ENCODE results near the gene PCDHGC4. TPM values are rescaled to one million over a fixed set of nuclear protein-coding genes. Genes with fewer than 3 reads are reported as not detected.

PCDHGC4 gene
- total RNA-seq = 5.8 TPM
- long read RNA-seq = 0 reads

- intact Hi-C loops (cut with DNase I) = no loop called here
- DNase-seq (ENCODE audit: low spot score) = no peak
Observed at GRCh38 chr5:141484641-141485311, at the start of gene PCDHGC4. Gene PCDHGC4, plus strand, starts transcription at chr5:141485030. Its CDS starts 144 bp downstream, at chr5:141485174.

GRCh38 chr5:141437221-141437620, 47.6 kb upstream of the PCDHGC4 start:
- intact Hi-C loops (cut with DNase I) = no loop called here

DNA sequence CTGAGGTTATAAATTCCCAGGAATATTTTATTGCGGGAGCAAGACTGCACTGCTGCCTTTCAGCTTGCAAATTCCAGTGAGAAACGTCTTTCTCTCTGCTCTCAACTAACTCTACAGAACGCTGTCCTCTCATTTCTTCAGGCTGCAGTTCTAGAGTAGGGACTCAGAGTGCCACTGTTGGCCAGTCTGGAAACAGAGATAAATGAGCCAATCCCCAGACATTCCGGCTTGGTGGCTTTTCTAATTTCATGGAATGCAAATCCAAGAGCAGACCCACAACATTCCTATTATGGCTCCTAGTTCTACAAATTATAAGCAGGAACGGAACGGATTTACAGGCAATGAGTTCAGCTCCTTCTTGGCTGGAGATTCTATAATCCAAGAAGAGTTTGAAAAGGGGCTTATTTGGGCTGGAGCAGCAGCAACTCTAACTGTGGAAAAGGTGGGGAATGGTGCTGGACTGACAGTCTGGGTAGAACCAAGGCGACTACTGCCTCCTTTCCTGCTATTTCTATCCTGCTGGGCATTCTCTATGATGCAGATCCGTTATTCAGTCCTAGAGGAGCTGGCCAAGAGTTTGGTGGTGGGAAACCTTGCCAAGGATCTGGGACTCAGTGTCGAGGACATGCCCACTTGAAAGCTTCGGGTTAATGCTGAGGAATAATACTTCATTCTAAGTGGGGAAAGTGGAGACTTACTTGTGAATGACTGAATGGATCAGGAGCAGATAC, 45.3 kb upstream of the PCDHGC4 start:
- intact Hi-C loops (cut with DNase I) = loop anchor here (5.0 kb wide), 1 partner anchor 38 kb away; the partner anchor contains the start of gene PCDHGC3
- no peak for DNase-seq (ENCODE audit: low spot score)

More at GRCh38 chr5:141437221-141437620, 47.6 kb upstream of the PCDHGC4 start:
- DNase-seq (ENCODE audit: low spot score) = no peak

- intact Hi-C loops (cut with DNase I) = loop anchor here (5.0 kb wide), 1 partner anchor 37 kb away; the partner anchor contains the start of gene PCDHGC3
- DNase-seq (ENCODE audit: low spot score) = no peak
Observed at GRCh38 chr5:141440341-141440740, 44.5 kb upstream of the PCDHGC4 start.

- intact Hi-C loops (cut with DNase I) = loop anchor here (5.0 kb wide), 1 partner anchor 36 kb away; the partner anchor contains the start of gene PCDHGC3
- DNase-seq (ENCODE audit: low spot score) = no peak
Observed at GRCh38 chr5:141441571-141442170, 43.2 kb upstream of the PCDHGC4 start.

GRCh38 chr5:141465351-141465750, 19.5 kb upstream of the PCDHGC4 start:
- no peak for DNase-seq (ENCODE audit: low spot score)

DNA sequence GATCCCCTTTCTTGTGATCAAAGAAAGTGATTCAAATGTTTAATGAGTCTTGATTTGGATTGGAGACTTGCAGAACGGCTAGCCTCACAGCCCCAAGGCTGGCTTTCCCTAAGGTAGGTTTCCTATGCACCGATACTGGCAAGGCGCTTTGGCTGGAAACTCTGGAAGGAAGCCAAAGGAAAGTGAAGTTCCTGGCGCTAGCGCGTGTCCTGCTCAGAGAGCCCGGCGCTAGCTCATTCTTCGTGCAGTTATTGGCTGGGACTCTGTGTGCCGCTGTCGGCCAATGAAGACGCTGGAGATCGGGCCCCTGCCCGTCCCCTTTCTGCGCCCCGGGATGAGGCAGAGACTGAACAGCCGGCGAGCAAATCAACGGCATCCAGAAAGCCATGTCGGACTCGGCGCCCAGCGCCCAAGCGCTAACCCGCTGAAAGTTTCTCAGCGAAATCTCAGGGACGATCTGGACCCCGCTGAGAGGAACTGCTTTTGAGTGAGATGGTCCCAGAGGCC, 9.2 kb upstream of the PCDHGC4 start, which contains the start of gene PCDHGC3:
TSS of gene PCDHGC3 (plus strand) at position 342 of the 507 bp plus-strand sequence. CDS start at position 493, 151 bp downstream.
- peak; percentile 94 for DNase-seq (ENCODE audit: low spot score)
- intact Hi-C loops (cut with DNase I) = loop anchor here (2.0 to 5.0 kb wide), 3 partner anchors 33 to 81 kb away; no protein-coding TSS in a partner anchor

More at GRCh38 chr5:141465351-141465750, 19.5 kb upstream of the PCDHGC4 start:
- intact Hi-C loops (cut with DNase I) = no loop called here

- intact Hi-C loops (cut with DNase I) = loop anchor here (2.0 to 5.0 kb wide), 3 partner anchors 34 to 80 kb away; no protein-coding TSS in a partner anchor
- DNase-seq (ENCODE audit: low spot score) = no peak
Observed at GRCh38 chr5:141476132-141476911, 8.5 kb upstream of the PCDHGC4 start.

DNA sequence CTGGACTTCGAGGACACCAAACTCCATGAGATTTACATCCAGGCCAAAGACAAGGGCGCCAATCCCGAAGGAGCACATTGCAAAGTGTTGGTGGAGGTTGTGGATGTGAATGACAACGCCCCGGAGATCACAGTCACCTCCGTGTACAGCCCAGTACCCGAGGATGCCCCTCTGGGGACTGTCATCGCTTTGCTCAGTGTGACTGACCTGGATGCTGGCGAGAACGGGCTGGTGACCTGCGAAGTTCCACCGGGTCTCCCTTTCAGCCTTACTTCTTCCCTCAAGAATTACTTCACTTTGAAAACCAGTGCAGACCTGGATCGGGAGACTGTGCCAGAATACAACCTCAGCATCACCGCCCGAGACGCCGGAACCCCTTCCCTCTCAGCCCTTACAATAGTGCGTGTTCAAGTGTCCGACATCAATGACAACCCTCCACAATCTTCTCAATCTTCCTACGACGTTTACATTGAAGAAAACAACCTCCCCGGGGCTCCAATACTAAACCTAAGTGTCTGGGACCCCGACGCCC, 7.7 kb upstream of the PCDHGC4 start:
- intact Hi-C loops (cut with DNase I) = loop anchor here (1.0 to 5.0 kb wide), 4 partner anchors 35 to 80 kb away; no protein-coding TSS in a partner anchor
- DNase-seq (ENCODE audit: low spot score) = no peak

DNA sequence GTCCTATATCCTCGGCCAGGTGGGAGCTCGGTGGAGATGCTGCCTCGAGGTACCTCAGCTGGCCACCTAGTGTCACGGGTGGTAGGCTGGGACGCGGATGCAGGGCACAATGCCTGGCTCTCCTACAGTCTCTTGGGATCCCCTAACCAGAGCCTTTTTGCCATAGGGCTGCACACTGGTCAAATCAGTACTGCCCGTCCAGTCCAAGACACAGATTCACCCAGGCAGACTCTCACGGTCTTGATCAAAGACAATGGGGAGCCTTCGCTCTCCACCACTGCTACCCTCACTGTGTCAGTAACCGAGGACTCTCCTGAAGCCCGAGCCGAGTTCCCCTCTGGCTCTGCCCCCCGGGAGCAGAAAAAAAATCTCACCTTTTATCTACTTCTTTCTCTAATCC, 7.0 kb upstream of the PCDHGC4 start:
- intact Hi-C loops (cut with DNase I) = loop anchor here (1.0 to 5.0 kb wide), 4 partner anchors 35 to 79 kb away; no protein-coding TSS in a partner anchor
- DNase-seq (ENCODE audit: low spot score) = no peak

GRCh38 chr5:141478321-141478945, 6.4 kb upstream of the PCDHGC4 start:
- DNase-seq (ENCODE audit: low spot score) = no peak

GRCh38 chr5:141479776-141480175, 5.1 kb upstream of the PCDHGC4 start:
- no peak for DNase-seq (ENCODE audit: low spot score)
- intact Hi-C loops (cut with DNase I) = loop anchor here (5.0 kb wide), 1 partner anchor 37 kb away; no protein-coding TSS in a partner anchor

More at GRCh38 chr5:141478321-141478945, 6.4 kb upstream of the PCDHGC4 start:
- intact Hi-C loops (cut with DNase I) = loop anchor here (5.0 kb wide), 1 partner anchor 36 kb away; no protein-coding TSS in a partner anchor

DNA sequence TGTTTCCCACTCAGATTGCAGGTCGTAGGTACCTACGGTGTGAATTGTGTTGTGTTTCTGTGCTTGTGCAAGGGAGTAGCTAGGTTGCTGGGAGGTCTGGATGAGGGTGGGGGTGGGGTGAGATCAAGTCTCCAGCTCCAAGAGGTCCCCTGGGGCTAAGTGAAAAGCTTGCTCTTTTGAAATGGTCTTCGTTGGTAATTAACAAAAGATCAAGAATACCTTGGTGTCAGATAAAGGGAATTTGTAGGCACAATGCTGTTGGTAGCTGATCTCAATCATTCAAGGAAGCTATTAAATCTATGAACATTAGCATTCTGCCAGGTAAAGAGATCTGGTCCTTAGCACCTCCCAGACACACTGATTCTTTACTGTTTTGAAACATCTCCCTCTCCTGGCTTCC, 928 bp upstream of the PCDHGC4 start:
- DNase-seq (ENCODE audit: low spot score) = no peak
- intact Hi-C loops (cut with DNase I) = no loop called here

DNA sequence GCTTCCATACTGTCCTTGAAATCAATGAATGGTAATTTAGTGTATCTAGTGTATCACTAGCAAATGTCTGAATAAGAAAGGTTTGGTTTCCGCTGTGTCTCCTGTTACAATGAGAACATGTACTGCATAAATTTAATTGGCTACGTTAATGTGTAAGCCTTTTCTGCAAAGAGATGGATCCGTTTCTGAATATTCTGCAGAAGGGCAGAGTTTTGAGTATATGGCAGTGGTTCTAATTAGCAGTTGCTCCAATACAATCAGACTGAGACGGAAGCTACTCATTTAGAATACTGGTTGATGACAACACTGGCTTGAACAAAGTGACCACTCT, 555 bp upstream of the PCDHGC4 start:
- intact Hi-C loops (cut with DNase I) = no loop called here
- no peak for DNase-seq (ENCODE audit: low spot score)

DNA sequence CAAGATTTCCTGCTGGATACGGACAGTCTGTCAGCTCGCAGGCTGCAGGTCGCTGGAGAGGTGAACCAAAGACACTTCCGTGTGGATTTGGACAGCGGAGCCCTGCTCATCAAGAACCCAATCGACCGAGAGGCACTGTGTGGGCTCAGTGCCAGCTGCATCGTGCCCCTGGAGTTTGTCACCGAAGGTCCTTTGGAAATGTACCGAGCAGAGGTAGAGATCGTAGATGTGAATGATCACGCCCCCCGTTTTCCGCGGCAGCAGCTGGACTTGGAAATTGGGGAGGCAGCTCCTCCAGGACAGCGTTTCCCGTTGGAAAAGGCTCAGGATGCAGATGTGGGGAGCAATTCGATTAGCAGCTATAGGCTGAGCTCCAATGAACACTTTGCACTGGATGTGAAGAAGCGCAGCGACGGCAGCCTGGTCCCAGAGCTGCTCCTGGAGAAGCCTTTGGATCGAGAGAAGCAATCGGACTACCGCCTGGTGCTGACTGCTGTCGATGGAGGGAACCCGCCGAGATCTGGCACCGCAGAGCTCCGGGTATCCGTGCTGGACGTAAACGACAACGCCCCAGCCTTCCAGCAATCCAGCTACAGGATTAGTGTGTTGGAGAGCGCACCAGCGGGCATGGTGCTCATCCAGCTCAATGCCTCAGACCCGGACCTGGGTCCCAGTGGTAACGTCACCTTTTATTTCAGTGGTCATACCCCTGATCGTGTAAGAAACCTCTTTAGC, 658 bp downstream of the PCDHGC4 start:
- no peak for DNase-seq (ENCODE audit: low spot score)
- intact Hi-C loops (cut with DNase I) = no loop called here

GRCh38 chr5:141486091-141486490, 1.3 kb downstream of the PCDHGC4 start:
- no peak for DNase-seq (ENCODE audit: low spot score)
- intact Hi-C loops (cut with DNase I) = no loop called here

DNA sequence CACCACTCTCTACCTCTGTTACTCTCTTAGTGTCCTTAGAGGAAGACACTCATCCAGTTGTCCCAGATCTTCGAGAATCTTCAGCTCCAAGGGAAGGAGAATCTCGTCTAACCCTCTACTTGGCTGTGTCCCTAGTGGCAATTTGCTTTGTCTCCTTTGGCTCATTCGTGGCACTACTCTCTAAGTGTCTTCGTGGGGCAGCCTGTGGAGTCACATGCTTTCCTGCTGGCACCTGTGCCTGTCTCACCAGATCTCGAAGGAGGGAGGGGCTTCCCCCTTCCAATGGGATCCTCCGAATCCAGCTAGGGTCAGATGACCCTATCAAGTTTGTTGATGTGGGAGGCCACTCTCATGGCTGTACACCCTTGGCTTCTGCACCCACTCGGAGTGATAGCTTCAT, 2.3 kb downstream of the PCDHGC4 start:
- intact Hi-C loops (cut with DNase I) = no loop called here
- no peak for DNase-seq (ENCODE audit: low spot score)

Data from cardiac septum (tissue), 1 donor.